Measurements from ENCODE around the gene ADAMTS12.
"Not testable (repeated sequence)": the region's sequence is repeated elsewhere in the genome, so short reads cannot be mapped to it uniquely, and the experiment has no call there.

DNA sequence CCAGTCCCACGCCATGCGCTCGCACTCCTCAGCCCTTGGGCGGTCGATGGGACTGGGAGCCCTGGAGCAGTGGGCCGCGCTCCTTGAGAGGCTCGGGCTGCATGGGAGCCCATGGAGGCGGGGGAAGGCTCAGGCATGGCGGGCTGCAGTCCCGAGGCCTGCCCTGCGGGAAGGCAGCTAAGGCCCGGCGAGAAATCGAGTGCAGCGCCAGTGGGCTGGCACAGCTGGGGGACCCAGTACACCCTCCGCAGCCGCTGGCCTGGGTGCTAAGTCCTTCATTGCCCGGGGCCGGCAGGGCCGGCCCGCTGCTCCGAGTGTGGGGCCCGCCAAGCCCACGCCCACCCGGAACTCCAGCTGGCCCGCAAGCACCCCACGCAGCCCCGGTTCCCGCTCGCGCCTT lies 376.4 kb downstream of the ADAMTS12 start:
- not testable (repeated sequence) for TF ChIP-seq HDAC2 (IDR thresholded peaks at IDR 0.05); BMI1 (IDR thresholded peaks at IDR 0.05; ENCODE audit: borderline replicate concordance); CHD4 (IDR thresholded peaks at IDR 0.05); YY1 (IDR thresholded peaks at IDR 0.05; ENCODE audit: low read depth, low read length); ZNF274 (IDR thresholded peaks at IDR 0.05; ENCODE audit: insufficient read depth, insufficient read length); RFX5 (IDR thresholded peaks at IDR 0.05; ENCODE audit: low read depth, low read length); SPI1 (IDR thresholded peaks at IDR 0.05; ENCODE audit: borderline replicate concordance, insufficient read depth, low read depth, low read length); ZNF24 (IDR thresholded peaks at IDR 0.05); EZH2 (IDR thresholded peaks at IDR 0.05; ENCODE audit: borderline replicate concordance, control insufficient read depth, low read depth, low read length); SP1 (IDR thresholded peaks at IDR 0.05; ENCODE audit: low read depth, low read length); NFYA (IDR thresholded peaks at IDR 0.05; ENCODE audit: borderline replicate concordance, low read depth, low read length); EGR1 (IDR thresholded peaks at IDR 0.05; ENCODE audit: borderline replicate concordance in 1 of 2, low read depth in 2 of 2, low read length in 2 of 2)
- TF ChIP-seq, protein P1, sequence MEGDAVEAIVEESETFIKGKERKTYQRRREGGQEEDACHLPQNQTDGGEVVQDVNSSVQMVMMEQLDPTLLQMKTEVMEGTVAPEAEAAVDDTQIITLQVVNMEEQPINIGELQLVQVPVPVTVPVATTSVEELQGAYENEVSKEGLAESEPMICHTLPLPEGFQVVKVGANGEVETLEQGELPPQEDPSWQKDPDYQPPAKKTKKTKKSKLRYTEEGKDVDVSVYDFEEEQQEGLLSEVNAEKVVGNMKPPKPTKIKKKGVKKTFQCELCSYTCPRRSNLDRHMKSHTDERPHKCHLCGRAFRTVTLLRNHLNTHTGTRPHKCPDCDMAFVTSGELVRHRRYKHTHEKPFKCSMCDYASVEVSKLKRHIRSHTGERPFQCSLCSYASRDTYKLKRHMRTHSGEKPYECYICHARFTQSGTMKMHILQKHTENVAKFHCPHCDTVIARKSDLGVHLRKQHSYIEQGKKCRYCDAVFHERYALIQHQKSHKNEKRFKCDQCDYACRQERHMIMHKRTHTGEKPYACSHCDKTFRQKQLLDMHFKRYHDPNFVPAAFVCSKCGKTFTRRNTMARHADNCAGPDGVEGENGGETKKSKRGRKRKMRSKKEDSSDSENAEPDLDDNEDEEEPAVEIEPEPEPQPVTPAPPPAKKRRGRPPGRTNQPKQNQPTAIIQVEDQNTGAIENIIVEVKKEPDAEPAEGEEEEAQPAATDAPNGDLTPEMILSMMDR (IDR thresholded peaks at IDR 0.05 in 2 of 3, conservative IDR thresholded peaks at IDR 0.05 in 1 of 3; ENCODE audit: control insufficient read depth in 2 of 3, extremely low read depth in 1 of 3, insufficient read depth in 1 of 3, low read depth in 3 of 3, low read length in 3 of 3) = not testable (repeated sequence)
